Measurements from ENCODE around the gene SDS.

The SDS gene

GRCh38 chr12:113424915-113425823, 21.5 kb upstream of the SDS start:
- peak; percentile 84 for DNase-seq

DNA sequence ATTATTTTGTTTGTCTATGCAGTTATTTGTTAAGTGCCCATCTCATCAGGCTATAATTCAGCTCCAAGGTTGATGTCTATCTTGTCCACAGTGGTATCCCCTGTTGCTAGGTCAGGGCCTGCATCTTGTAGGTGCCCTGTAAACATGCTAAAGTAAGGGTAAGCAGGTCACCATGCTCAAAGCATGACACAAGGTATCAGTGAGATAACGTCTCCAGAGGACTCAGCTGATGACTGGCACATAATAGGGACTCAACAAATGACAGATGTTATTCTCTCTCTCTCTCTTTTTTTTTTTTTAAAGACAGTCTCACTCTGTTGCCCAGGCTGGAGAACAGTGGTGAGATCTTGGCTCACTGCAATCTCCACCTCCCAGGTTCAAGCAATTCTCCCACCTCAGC, 20.8 kb upstream of the SDS start:
- DNase-seq, result no peak

DNA sequence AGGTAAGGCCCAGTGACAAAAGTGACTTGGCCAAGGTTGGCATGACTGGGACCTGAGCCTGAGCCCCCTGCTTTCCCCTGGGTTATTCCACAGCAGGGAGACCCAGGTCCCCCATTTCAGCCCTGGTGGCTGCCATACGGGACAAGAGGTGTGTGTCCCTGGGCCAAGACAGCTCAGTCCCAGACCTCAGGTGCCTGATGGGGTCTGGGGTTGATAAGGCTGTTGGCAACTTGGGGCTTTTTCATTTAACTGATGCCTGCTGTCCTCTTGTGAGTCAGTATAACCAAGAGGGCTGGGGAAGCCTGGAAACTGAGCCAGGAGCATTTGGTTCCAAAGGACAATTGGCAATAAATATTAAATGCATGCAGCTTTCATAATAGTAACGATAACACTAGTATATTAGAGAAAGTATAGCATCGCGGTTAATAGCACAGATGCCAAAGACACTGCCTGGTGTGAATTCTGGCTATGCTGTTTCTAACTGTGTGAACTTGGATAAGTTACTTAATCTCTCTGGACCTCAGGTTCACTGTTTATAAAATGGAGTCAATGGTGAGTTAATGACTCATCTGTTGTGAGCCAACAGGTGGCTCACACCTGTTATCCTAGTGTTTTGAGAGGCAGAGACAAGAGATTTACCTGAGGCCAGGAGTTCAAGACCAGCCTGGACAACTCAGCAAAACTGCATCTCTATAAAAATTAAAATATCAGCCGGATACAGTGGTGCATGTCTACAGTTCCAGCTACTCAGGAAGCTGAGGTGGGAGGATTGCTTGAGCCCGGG, 19.4 kb upstream of the SDS start:
- DNase-seq, result no peak

- DNase-seq, result no peak
Measured at GRCh38 chr12:113422030-113422885, 18.6 kb upstream of the SDS start, which contains the start of gene SDSL. SDSL (plus strand) TSS chr12:113422380; CDS start chr12:113427983, 5,603 bp downstream.

DNA sequence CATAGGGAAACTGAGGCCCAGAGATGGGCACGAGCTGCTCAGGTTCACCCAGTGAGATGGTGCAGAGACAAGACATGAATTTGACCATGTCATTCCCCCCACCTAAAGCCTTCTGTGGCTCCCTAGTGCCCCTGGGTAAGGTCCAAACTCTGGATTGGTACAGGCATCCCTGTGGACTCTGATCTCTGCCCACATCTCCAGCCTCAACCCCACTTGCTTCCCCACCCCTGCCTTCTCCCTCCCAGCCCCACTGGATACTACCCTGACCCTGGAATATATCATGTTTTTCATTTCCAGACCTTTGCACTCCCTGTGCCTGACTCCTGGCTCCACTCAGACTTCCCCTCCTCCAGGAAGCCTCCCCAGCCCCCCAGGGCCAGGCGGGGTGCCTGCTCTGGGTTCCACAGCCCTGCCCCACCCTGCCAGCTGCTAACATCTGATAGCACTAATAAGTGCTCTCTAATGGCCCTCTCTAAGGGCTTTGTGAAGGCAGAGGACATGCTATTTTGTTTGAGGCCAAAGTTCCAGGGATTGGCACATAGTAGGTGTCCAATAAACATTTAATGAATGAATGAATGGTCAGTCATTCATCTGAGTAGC, 17.4 kb upstream of the SDS start:
- no peak for DNase-seq

GRCh38 chr12:113418213-113418879, 14.7 kb upstream of the SDS start:
- no peak for DNase-seq

DNA sequence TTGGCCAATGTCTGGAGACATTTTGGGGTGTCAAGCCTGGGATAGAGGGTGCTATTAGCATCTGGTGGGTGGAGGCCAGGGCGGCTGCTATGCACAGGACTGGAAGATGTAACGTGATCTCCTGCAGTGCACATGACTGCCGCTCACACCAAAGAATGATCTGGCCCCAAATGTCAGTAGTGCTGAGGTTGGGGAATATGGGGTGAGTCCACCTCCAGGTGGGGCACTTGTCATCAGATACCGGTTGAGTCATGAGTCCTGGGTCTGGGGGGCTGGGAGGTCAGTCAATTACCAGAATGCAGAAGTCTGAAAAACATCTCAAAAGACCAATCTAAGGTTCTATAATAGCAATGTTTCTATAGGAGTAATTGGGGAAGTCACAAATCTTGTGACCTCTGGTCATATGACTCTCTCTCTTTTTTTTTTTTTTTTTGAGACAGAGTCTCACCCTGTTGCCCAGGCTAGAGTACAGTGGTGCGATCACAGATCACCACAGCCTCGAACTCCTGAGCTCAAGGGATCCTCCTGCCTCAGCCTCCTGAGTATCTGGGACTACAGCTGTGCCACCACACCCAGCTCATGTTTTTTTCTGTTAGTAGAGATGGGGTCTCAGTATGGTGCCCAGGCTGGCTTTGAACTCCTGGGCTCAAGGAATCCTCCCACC, 12.5 kb upstream of the SDS start:
- DNase-seq, result no peak

DNA sequence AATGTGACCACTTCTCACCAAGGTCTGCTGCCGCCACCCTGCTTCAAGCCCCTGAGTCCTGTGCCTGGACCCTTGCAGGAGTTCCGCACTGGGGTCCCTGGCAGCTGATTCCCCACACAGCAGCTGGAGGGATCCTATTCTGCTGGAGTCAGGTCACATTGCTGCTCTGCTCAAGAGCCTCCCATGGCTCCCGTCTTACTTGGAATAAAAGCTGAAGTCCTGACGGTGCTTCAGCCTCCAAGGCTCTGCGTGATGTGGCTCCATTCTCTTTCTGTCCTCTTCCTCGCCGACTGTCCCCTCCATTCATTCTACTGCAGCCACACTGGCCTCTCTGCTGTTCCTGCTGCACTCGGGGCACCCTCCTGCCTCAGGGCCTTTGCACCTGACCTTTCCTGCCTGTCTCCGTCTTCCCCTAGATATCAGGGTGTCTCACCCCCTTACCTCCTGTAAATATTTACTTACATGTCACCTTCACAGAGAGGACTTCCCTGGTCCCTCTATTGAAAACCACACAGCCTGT, 10.9 kb upstream of the SDS start:
- no peak for DNase-seq

DNA sequence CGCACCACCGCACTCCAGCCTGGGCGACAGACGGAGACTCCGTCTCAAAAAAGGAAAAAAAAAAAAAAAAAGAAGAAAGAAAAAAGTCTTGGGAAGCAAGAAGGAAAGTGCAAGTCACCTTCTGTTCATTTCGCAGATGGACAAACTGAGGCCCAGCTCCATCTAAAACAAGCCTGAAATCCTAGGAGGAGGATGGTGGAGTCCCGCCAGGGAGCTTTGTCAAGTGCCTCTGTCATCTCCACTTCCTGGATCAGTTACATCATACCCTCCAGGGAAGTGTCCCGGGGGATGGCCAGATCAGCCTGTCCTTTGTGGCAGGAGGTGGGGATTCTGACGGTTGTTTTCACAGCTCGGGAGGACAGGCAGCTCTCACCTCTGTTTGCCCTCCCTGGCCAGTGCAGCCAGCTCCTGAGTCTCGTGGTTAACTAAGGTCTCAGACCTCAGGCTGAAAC, 9.8 kb upstream of the SDS start:
- no peak for DNase-seq

DNA sequence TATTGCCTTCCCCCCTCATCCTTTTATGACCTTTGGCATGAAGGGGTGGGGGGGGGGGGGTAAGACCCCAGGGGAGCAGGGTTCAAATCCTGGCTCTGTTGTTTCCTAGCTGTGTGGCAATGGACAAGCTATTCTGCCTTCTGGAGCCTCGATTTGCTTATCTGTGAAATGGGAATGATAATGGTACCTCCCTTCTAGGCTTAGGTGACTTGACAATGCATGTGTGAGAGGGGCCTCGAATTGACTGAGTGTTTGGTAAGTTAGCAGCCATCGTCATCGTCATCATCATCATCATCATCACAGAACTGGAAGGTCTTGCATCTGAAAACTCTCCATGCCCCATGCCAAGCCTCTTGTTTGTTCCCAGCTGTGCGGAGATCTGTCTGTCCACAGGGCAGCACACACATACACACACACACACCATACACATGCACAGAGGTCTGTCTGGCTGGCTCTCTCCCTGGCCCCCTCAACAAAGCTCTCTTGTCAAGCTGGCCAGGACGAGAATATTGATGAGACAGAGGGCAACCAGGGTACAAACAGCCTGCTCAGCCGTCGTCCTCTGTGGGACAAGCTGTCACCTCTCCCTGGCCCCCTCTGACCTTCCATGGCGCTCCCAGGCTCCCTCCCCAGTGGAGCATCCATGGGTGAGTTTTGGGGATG, 5.9 kb upstream of the SDS start:
- no peak for DNase-seq

DNA sequence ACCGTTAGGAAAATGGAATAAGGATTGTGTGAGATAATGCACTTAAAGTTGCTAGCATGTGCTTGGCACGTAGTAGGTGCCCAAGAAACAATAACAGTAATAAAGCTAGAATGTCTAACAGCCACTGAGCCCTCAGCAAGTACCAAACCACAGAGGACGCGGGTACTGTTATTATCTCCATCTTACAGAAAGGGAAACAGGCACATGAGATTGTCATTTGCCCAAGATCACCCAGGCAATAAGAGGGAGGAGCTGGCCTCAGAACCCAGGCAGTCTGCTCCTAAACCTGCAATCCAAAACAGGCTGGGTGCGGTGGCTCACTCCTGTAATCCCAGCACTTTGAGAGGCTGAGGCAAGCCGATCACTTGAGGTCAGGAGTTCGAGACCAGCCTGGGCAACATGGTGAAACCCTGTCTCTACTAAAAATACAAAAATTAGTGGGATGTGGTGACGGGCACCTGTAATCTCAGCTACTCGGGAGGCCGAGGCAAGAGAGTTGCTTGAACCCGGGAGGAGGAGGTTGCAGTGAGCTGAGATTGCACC, 5.1 kb upstream of the SDS start:
- no peak for DNase-seq

DNA sequence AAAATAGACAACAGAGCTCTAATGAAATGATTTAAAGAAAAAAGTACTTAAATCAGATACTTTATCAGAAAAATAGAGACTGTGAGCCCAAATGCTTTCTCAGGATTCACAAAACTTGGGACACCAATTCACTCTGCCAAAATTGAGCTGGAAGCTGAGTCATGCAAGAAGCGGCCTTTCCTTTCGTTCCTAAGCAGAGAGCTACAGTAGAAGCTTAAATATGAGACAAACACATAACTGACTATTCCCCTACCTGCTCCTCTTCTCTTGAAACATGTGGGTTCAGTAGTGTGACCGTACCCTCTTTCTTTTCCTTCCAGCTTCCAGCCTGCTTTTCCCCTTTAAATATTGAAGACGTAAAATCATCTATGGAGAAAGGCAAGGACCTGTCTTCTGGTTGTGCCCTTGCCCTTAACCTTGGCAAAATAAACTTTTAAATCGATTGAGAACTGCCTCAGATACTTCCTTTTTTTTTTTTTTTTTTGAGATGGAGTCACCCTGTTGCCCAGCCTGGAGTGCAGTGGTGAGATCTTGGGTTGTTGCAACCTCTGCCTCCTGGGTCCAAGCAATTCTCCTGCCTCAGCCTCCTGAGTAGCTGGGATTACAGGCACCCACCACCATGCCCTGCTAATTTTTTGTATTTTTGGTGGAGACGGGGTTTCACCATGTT, 4.4 kb upstream of the SDS start:
- no peak for DNase-seq

DNA sequence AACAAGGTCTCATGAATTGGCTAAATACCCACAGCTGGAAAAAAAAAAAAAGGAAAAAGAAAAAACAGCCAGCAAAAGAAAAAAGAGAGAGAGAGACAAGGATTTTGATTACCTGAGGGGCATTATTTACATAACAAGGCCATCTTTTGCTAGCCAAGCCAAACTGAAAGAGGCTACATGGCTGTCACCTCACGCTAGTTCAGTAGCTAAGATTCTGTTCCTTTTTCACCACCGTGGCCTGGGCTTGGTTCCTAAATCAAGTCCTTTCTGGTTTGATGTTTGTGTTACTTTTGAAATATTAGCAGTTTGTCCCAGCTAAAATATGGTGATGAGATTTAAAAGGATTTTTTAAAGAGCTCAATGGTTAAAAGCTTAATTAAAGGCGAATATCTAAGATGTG, 2.0 kb upstream of the SDS start:
- DNase-seq, result no peak

DNA sequence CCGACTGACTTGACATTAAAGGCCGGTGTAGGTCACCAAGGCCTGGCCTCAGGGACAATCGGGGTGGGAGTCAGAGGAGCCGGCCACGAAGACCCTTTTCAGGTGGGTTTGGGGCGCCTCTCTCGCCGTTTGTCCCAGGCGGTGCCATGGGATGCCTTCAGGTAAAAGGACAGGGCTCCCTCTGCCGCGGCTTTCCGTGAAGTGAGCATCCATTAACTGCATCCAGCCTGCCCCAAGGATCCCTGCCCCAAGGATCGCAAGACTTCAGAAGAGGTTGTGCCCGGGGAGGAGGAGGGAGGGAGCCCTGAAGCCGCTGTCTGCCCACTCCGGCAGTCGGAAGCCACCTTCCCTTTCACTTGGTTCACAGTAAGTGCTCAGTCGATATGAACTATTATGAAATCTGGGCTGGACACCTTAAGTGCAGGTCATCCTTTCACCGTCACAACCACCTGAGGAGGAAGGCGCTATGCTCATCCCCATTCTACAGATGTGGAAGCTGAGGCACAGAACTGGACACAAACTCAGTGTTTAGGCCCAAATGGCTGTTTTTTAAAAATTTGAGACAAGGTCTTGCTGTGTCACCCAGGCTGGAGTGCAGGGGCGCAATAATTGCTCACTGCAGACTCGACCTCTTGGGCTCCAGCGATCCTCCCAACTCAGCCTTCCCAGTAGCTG, 964 bp downstream of the SDS start:
- DNase-seq, result no peak

- DNase-seq, result no peak
Measured at GRCh38 chr12:113401066-113402000, 2.4 kb downstream of the SDS start.

GRCh38 chr12:113400362-113400761, 3.3 kb downstream of the SDS start:
- DNase-seq, result no peak

DNA sequence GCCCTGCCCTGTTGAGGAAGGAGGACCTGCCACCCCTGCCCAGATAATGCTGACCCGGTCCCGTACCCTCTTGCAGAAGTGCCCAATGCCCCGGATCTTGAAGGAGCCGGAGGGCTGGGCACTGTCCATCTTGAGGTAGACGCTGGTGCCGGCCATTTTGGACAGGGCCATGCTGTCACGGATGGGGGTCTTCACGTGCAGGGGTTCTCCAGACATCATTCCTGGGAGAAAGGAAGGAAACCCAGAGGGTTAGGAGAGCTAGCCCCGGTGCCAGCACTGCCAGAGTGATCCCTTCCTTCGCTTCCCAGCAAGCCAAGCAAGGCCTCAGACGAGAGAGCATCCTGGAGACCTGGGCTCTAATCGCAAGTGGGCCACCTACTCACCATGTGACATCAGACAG, 4.2 kb downstream of the SDS start:
- DNase-seq, result no peak
